SK-N-SH treated with all-trans-retinoic acid at 6 μM for 48 hours (cell line): Measurements from ENCODE around the gene TBCE.

Source experiments
- PATZ1 ChIP-seq: fragments of 250-450 bp; sonication (Bioruptor Pico); IDR thresholded peaks from 2 replicates; pipeline ENCODE4 v1.8.0; 2020; ENCODE audit warnings: mild to moderate bottlenecking, moderate library complexity, borderline replicate concordance
- POU6F1 ChIP-seq: fragments of 250-450 bp; sonication (Bioruptor Pico); IDR thresholded peaks from 2 replicates; pipeline ENCODE4 v1.8.0; 2021; ENCODE audit warnings: low read depth, mild to moderate bottlenecking, moderate library complexity, borderline replicate concordance
- RARB ChIP-seq: fragments of 250-450 bp; sonication (Bioruptor Pico); IDR thresholded peaks from 2 replicates; pipeline ENCODE4 v1.8.0; 2021; ENCODE audit warnings: mild to moderate bottlenecking, moderate library complexity
- SNAI2 ChIP-seq: fragments of 250-450 bp; sonication (Bioruptor Pico); IDR thresholded peaks from 2 replicates; pipeline ENCODE4 v1.5.0; 2020; ENCODE audit warnings: mild to moderate bottlenecking, moderate library complexity
- ZNF8 ChIP-seq: fragments of 450-650 bp; formaldehyde crosslinking; IDR thresholded peaks from 2 replicates; pipeline ENCODE4 v1.5.0; 2020; ENCODE audit warnings: mild to moderate bottlenecking, moderate library complexity

- TF ChIP-seq ZNF8 (CRISPR knock-in tag) (no peak), PATZ1 (CRISPR knock-in tag) (no peak), POU6F1 (CRISPR knock-in tag) (no peak), SNAI2 (CRISPR knock-in tag) (no peak), RARB (CRISPR knock-in tag) (no peak)
Observed at GRCh38 chr1:235404190-235404589, 37.0 kb downstream of the TBCE start.
